Adipose tissue (tissue), 3 donors: Measurements from ENCODE around the gene FOXR2. TPM values are rescaled to one million over a fixed set of nuclear protein-coding genes. Genes with fewer than 3 reads are reported as not detected.

ENCODE experiments used
- H3K27ac ChIP-seq: one replicate; pipeline ENCODE4 v1.5.1; 2013; ENCODE audit warnings: low read depth, low read length
- WGBS, 3 donors: extraction: QIAGEN DNeasy Blood & Tissue Kit; methylation state at CpG; one replicate each; pipeline ENCODE4 v1.1.7; 2013; 5-methylcytosine and 5-hydroxymethylcytosine counted together
- polyA plus RNA-seq, 3 donors: library from polyadenylated mRNA; stranded (reverse); fragments of 200-250 nt; gene quantifications; one replicate each; pipeline ENCODE4 v1.2.3, GENCODE V29; 2013
- donor health status: healthy with polysubstance abuse.
- donor health status: Bipolar disorder and iron deficiency.
- donor health status: healthy.

Gene FOXR2
- polyA plus RNA-seq, result not detected

GRCh38 chrX:55623100-55623499, at the start of gene FOXR2:
Gene FOXR2 (plus strand): TSS chrX:55623400. CDS start chrX:55623712, 312 bp downstream.
- WGBS, 3 donors, result 83 to 97% (median 91%) methylated on average over 1 of the region's 1 CpG
- no peak within 1 kb of the TSS for H3K27ac ChIP-seq

GRCh38 chrX:55579115-55579514, 44.1 kb upstream of the FOXR2 start:
- no peak overlapping the region for H3K27ac ChIP-seq

- 62 to 81% (median 63%) methylated on average over 1 of the region's 1 CpG for WGBS, 3 donors
- H3K27ac ChIP-seq, result no peak overlapping the region
Observed at GRCh38 chrX:55582447-55582846, 40.8 kb upstream of the FOXR2 start.

GRCh38 chrX:55593296-55593695, 29.9 kb upstream of the FOXR2 start:
- 70 to 84% (median 79%) methylated on average over 5 of the region's 5 CpGs for whole genome bisulfite sequencing, 3 donors
- no peak overlapping the region for H3K27ac ChIP-seq

GRCh38 chrX:55593756-55594257, 29.4 kb upstream of the FOXR2 start:
- 85 to 89% (median 85%) methylated on average over 13 of the region's 13 CpGs for WGBS, 3 donors
- no peak overlapping the region for H3K27ac ChIP-seq

GRCh38 chrX:55598333-55598732, 24.9 kb upstream of the FOXR2 start:
- 69 to 85% (median 71%) methylated on average over 7 of the region's 7 CpGs for WGBS, 3 donors
- H3K27ac ChIP-seq, result no peak overlapping the region

GRCh38 chrX:55619547-55619946, 3.7 kb upstream of the FOXR2 start:
- no peak overlapping the region for H3K27ac ChIP-seq
- 44 to 56% (median 51%) methylated on average over 2 of the region's 2 CpGs for WGBS, 3 donors

GRCh38 chrX:55624403-55624802, 1.2 kb downstream of the FOXR2 start:
- WGBS, 3 donors, result 45 to 79% (median 53%) methylated on average over 4 to 5 of the region's 5 CpGs
- H3K27ac ChIP-seq, result no peak overlapping the region

GRCh38 chrX:55636109-55636508, 12.9 kb downstream of the FOXR2 start:
- WGBS, 3 donors, result 69 to 85% (median 70%) methylated on average over 6 to 8 of the region's 8 CpGs
- no peak overlapping the region for H3K27ac ChIP-seq

- 56 to 89% (median 79%) methylated on average over 1 of the region's 1 CpG for WGBS, 3 donors
- H3K27ac ChIP-seq, result no peak overlapping the region
Observed at GRCh38 chrX:55638933-55639332, 15.7 kb downstream of the FOXR2 start.

- no peak overlapping the region for H3K27ac ChIP-seq
- 19 to 75% (median 62%) methylated on average over 4 of the region's 4 CpGs for WGBS, 3 donors
Observed at GRCh38 chrX:55640854-55641253, 17.7 kb downstream of the FOXR2 start.

GRCh38 chrX:55648434-55648833, 25.2 kb downstream of the FOXR2 start:
- no peak overlapping the region for H3K27ac ChIP-seq
- 82 to 91% (median 86%) methylated on average over 5 of the region's 5 CpGs for WGBS, 3 donors

GRCh38 chrX:55659931-55660330, 36.7 kb downstream of the FOXR2 start:
- WGBS, 3 donors, result 35 to 55% (median 54%) methylated on average over 2 of the region's 2 CpGs
- H3K27ac ChIP-seq, result no peak overlapping the region

- WGBS, 3 donors, result 44 to 70% (median 63%) methylated on average over 3 of the region's 3 CpGs
- H3K27ac ChIP-seq, result no peak overlapping the region
Observed at GRCh38 chrX:55663584-55663983, 40.4 kb downstream of the FOXR2 start.

GRCh38 chrX:55668084-55668483, 44.9 kb downstream of the FOXR2 start:
- H3K27ac ChIP-seq, result no peak overlapping the region
- 50 to 79% (median 64%) methylated on average over 1 of the region's 1 CpG for WGBS, 3 donors

Other genes with a start within 250 kb of the FOXR2 start
- 10 to 100 TPM; 18.0 to 21.2 (median 20.9) TPM for gene MAGEH1, start 171.3 kb upstream of the FOXR2 start, polyA plus RNA-seq
- under 1 TPM; 0.48 to 0.67 (median 0.56) TPM for gene USP51, start 133.6 kb upstream of the FOXR2 start, polyA plus RNA-seq
- gene RRAGB, start 94.3 kb downstream of the FOXR2 start, polyA plus RNA-seq, result 10 to 100 TPM in 2 of 3 donors, 1 to 10 TPM in 1; 9.5 to 25.3 (median 13.5) TPM